GM19372 (cell line): ENCODE results near the gene PHYH.
"Not testable (repeated sequence)": the region's sequence is repeated elsewhere in the genome, so short reads cannot be mapped to it uniquely, and the experiment has no call there.

ENCODE experiments used
- ATAC-seq: cut with Tn5 transposase; IDR thresholded peaks from one replicate; pipeline ENCODE4 v1.9.1; 2021; ENCODE audit warnings: mild to moderate bottlenecking, low read depth, moderate library complexity; ENCODE audit not compliant: unreplicated experiment

Gene PHYH

DNA sequence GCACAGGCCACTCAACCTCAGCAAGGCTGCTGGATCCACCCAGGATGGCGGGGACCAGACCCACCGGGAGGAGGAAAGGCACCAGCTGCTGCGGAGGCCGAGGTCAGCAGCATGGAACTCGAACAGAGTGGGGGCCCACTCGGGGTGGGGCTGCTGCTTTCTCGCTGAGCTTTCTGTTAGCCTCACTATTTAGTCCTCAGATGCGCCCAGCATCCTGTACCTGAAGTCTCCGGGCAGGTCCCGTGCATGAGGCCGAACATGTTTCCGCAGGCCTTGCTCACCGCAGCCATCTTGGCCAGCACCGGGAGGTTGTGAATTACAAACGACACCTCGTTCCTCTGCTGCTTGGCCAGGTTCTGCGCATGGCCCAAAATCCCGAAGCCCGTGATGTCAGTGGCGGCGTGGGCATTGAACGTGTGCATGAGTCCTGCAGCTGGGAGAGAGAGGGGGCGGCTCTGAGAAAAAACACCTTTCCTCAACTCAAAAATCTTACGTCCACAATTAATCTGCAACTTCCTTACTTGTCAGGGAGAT lies 22.8 kb upstream of the PHYH start:
- no peak for ATAC-seq

DNA sequence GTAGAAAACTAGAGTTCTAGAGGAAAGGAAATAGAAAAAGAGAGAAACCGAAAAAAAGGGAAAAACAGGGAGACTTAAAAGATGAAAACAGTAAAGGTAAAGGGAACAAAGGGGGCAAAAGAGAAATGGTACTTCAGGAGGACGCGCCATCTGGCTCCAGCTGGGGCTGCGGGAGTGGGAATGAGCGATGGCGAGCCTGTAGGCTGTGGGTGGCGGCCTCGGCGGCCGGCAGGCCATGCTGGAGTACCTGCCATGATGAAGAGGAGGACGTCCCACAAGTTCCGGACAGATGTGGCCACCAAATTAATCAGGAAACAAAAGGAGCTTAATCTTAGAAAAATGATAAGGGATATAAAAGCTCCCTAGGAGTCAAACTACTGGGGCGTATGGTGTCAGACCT lies 21.7 kb upstream of the PHYH start:
- no peak for ATAC-seq

DNA sequence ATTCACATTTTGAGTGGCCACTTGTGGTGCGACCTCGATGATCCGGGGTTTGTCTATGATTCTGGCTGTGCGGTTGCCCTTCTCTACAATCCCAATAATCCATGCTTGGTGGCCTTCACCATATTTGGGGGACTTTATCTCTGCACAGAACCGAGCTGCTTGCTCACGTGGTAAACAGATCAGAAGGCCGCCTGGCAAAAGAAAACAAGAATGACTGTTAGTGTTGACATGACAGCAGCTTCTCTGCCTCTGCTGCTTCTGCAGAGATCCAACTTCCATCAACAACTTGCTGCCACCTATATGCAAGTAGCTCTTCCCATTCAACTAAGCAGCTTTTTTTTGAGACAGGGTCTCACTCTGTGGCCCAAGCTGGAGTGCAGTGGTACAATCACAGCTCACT lies 19.3 kb upstream of the PHYH start:
- ATAC-seq = no peak

DNA sequence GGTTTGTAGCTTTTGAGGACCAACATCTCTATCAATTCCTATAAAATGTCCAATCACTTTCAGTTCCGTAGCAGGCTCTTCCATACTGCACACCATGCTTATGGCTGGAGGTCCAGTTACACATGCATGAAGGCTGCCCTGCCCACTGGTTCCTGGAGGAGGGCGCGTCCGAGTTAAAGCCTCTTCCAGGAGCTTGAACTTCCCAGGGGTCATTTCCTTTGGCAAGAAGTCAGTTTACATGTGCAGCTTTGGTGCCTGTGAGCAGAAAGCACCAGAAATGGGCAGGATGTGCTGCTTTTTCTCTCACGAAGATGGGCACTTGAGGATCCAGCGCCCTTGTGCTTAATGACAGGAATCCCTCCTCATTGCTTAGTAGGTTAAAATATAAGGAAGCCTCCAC lies 17.6 kb upstream of the PHYH start:
- ATAC-seq = no peak

DNA sequence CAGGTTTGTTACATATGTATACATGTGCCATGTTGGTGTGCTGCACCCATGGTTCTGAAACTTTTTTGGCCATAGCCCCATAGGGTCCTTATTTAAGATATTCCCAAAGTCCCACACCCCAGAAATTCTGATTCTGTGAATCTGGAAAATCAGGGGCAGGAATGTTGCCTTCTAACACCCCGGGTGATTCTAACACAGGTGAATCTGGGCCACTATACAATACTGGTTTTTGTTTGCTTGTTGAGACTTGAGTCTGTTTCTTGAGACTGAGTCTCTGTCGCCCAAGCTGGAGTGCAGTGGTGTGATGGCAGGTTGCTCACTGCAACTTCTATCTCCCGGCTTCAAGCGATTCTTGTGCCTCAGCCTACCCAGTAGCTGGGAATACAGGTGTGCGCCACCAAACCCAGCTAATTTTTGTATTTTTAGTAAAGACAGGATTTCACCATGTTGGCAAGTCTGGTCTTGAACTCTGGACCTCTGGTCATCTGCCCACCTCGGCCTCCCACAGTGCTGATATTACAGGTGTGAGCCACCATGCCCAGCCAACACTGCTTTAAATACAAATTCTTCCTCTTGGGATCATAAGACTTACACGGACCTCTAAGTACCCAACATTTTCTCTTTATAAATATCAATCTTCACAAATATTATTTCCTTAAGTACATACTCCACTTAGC lies 16.9 kb upstream of the PHYH start:
- no peak for ATAC-seq

DNA sequence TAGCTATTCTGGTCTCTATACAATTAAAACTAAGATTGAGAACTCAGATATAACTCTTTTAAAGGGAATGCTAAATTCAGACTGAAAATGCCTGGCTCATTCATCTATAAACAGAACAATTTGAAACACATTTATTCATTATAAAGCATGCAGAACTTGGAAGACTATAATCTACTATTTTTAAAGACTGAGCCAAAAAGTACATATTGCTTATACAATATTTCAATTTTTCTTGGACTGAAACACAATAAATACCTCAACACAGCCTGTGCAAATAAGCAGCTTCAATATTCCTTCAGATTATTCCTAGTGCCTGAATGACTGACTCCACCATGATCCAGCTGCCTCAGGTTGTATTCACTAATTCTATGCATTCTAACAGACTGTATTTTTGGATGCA lies 15.5 kb upstream of the PHYH start:
- ATAC-seq = no peak

DNA sequence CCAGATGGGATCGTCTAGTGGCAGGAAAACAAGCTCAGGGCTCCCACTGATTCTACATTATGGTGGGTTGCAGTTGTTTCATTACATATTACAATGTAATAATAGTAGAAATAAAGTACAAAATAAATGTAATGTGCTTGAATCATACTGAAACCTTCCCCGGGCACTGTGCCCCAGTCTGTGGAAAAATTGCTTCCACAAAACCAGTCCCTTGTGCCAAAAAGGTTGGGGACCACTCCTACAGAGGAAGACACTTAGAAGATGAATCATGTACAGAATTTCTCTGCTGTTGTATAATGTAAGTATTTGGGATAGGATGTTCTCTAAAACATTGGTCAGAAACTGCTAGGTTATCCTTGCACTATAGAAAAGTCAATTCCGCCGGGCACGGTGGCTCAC lies 11.3 kb upstream of the PHYH start:
- no peak for ATAC-seq

DNA sequence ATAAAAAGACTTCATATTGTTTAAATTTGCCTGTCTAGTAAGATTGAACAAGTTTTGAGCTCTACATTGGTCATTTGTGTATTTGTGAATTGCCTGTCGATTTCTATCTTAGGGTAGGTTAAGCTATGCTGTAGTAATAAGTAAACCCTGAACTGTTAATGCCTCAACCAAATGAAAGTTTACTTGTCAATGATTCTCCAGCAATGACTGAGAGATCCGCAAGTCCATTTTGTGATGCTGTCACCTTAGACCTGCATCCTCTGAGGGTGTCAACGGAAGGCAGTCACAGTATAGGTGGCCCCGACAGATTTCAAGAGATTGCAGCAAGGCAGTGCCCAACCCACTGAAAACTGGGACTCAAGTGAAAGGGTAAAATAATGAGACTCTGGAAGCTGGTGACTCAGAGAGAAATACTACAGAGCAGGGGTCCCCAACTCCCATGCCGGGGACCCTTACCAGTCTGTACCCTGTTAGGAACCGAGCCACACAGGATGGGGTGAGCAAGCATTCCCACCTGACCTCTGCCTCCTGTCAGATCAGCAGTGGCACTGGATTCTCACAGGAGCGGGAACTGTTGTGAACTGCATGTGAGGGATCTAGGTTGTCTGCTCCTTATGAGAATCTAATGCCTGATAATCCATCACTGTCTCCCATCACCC lies 10.8 kb upstream of the PHYH start:
- ATAC-seq = no peak

DNA sequence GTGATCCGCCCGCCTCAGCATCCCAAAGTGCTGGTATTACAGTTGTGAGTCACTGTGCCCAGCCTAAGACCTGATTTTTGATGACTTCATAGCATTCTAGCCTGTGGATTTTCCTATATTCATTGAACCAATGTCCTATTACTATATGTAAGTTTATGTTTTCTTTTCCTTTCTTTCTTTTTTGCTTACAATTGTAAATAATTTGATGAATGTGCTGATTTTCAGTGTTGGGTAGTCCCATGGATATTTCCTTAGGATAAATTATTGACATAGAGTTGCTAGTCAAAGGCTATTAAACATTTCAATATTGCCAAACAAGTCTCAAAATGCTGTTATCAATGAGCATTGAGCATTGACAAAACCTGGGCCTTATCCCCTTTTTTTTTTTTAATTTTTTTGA lies 9.9 kb upstream of the PHYH start:
- no peak for ATAC-seq

DNA sequence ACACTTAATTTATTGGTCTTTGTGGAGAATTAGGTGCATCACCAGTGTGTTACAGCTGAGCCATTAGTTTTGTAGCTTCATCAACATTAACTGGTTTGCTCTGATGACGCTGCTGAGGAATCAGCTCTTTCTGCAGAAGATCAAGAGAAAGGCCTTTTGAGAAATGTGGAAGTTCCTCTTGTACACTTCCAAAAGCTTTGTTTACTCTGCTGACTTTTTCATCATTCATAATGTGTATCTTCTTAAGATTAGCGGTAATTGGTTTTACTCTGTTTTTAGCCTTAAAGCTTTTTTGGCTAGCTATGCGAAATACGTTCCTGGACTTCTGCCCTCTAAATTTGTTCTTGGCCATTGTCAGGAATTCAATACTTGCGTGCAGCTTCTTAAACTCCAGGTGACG lies 8.2 kb upstream of the PHYH start:
- no peak for ATAC-seq

DNA sequence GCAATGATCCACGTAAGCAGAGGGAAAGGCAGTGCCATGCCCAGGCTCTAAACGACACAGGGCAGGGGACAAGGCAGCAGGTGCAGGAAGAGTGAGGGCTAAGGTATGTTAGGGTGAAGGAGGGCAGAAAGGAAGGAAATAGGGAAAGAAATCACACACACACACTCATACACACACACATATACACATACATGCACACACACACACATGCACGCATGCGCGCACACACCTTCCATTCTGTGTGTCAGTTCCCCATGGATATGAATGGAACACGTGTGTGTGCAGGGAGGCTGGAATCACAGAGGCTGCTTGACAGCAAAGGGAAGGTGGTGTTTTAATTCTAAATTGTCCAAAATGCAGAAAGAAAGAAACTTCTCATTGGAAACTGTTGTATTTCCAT lies 6.2 kb upstream of the PHYH start:
- no peak for ATAC-seq

DNA sequence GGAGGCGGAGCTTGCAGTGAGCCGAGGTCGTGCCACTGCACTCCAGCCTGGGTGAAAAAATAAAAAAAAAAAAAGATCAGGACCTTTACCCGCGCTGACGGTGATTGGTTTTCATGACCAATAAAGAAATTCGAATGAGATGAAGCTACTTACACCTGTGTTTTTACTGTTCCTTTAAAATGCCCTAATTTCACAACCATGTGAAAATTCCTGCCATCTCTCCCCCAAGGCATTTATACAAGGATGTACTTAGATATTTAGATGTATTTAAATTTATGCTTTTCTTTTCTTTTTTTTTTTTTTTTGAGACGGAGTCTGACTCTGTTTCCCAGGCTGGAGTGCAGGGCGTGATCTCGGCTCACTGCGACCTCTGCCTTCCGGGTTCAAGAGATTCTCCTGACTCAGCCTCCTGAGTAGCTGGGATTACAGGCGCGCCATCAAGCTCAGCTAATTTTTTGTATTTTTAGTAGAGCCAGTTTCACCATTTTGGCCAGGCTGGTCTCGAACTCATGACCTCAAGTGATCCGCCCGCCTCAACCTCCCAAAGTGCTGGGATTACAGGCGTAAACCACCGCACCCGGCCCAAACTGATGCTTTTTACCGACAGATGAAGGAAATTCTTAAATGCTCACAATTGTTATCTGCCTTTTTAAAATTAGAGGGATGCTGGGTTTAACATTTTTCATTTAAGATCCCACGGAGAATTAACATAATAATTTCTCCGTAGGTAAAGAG lies 3.1 kb upstream of the PHYH start:
- ATAC-seq = no peak

DNA sequence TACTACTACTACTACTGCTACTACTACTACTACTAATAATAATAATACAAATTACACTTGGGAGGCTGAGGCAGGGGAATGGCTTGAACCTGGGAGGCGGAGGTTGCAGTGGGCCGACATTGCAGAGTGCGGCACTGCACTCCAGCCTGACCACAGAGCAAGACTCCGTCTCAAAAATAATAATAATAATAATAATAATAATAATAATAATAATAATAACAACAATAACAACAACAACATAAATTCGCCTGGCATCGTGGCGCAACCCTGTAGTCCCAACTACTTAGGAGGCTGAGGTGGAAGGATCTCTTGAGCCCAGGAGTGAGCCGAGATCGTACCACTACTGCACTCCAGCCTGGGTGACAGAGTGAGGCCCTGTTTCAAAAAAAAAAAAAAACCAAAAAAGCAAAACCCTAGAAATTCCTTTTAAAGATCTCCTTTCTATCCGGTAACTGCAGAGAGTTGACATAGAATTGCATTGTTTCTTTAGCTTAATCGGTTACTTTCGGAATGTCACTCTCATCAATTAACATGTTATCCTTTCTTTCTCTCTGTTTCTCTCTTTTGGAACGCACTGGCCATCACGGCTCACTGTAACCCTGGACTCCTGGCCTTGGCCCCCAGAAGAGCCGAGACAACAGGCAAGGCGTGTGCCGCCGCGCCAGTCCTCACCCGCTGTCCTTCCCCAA lies 972 bp downstream of the PHYH start:
- ATAC-seq = no peak

DNA sequence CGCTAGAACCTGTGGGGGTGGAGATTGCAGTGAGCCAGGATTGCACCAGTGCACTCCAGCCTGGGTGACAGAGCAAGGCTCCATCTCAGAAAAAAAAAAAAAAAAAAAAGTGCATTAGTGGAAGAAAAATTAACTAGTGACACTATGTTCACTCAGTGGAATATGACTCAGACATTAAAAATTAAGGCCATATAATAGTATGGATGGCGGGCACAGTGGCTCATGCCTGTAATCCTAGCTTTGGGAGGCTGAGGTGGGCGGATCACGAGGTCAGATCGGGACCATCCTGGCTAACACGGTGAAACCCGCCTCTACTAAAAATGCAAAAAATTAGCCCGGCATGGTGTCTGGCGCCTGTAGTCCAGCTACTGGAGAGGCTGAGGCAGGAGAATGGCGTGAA lies 3.4 kb downstream of the PHYH start:
- no peak for ATAC-seq

DNA sequence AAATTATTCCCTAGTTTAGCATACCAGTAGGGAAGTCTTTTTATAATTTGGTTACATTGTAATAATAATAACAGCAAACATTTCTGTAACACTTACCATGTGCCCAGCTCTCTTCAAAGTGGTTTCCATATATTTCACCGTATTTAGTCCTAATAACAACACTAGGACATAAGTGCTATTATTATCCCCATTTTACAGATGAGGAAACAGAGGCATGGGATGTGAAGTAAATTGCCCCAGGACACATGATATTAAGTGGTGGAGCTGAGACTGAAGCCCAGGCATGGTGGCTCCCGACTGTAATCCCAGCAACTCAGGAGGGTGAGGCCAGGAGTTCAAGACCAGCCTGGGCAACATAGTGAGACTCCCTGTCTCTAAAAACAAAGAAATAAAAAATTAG lies 5.1 kb downstream of the PHYH start:
- ATAC-seq = no peak

DNA sequence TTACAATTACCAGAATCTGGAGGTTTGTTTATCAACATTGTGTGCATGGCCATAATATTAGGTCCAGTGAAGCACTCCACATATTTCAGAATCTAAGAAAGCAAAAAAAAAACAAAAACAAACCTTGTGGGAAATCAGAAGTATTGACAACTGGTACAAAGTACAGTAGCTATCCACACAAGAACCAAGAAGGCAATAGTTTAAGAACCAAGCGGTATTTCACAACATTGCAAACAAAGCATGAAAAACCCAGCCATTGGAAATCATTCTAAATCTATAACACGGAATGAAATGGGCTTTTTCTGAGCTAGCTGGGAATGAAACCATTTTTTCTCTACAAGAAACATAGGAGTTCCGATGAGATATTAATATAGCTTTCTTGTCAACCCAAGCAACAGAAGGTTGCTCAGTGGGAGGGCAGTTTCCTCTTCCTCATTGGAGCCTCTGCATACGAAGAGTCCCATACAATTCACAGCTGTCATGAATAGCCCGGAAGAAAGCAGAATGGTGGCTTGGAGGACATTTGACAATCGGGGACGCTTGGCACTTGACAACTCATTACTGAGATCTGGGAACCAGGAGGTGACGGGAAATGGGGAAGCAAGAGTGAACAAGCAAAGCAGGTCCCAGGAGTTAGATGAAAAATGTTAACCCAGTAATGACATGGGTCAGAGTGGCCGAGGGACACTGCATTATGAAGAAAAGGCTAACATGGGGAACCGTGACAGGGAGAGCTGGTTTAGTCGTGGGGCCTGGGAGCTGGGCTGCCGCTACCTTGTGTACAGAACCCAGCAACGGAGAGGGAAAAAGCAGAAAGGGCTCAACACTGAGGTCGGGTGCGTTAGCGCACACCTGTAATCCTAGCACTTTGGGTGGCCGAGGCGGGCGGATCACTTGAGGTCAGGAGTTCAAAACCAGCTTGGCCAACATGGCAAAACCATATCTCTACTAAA lies 7.8 kb downstream of the PHYH start:
- no peak for ATAC-seq

DNA sequence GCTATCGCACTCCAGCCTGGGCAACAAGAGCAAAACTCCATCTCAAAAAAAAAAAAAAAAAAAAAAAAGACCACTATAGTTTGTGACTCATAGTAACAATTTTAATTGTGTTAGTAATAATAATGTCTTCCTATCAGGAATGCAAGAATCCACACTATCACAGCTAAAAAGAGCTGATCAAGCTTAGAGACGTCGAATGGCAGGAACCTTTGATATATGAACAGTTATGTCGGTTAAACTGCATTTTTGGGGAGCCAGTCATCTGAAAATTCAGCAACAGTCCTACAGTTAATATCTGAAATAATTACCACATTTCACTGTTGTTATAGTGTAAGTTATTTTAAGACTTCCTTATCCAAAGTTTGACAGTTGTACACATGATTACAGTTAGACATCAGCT lies 8.8 kb downstream of the PHYH start:
- no peak for ATAC-seq

DNA sequence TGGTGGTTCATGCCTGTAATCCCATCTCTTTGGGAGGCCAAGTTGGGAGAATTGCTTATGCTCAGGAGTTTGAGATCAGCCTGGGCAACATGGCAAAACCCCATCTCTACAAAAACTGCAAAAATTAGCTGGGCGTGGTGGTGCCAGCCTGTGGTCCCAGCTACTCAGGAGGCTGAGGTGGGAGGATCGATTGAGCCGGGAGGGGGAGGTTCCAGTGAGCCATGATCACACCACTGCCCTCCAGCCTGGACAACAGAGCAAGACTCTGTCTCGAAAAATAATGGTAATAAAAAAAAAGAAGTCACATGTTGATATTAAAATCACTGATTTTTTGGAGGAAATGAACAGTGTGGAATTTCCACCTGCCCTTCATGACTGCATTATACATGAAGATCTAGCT lies 15.8 kb downstream of the PHYH start:
- no peak for ATAC-seq

DNA sequence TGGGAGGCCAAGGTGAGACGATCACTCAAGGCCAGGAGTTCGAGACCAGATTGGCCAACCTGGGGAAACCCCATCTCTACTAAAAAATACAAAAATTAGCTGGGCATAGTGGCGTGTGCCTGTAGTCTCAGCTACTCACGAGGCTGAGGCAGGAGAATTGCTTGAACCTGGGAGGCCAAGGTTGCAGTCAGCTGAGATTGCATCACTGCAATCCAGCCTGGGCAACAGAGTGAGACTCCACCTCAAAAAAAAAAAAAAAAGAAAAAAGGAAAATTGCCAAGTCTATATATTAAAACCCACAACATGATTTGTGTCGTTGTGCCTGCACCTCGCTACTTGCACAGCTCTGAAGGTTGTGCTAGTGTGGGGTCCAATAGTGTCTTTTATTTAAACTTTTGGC lies 17.5 kb downstream of the PHYH start:
- ATAC-seq = not testable (repeated sequence)

DNA sequence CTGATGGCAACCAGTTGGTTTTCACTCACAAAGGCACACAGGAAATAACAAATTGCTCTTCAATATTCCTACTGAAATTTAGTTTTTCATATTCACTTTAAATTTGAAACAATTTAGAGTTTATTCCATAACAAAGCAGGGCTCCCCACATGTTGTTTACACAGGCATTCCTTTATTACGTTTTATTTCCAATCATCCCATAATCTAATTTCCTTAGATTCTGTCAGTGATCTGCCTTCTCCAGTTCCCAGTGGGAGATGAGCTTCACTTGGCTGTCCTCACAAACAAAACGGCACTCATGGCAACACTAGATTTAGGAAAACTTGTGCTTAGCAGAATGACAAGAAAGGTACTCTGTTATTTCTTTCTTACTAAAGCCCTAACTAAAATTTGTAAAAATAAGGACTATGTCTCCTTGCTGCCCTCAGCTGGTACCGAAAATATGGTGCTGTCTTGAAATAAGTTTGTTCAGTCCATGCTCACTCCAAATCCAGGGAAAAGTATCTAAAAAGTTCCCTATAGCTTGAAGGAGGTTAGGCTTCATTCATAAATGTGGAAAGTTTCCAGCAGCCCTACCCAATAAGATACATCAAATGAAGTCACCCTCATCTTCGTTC lies 23.0 kb downstream of the PHYH start:
- no peak for ATAC-seq
